GM21423 (cell line): ENCODE data around the gene MAP7.
"Not testable (repeated sequence)": the region's sequence is repeated elsewhere in the genome, so short reads cannot be mapped to it uniquely, and the experiment has no call there.

ENCODE experiments used
- ATAC-seq: cut with Tn5 transposase; IDR thresholded peaks from one replicate; pipeline ENCODE4 v1.9.1; 2021; ENCODE audit warnings: mild to moderate bottlenecking, moderate library complexity; ENCODE audit not compliant: unreplicated experiment

MAP7 gene

GRCh38 chr6:136401236-136401635 lies 149.0 kb downstream of the MAP7 start:
- not testable (repeated sequence) for ATAC-seq

- ATAC-seq: no peak
Measured at GRCh38 chr6:136398453-136398852, 151.8 kb downstream of the MAP7 start.

DNA sequence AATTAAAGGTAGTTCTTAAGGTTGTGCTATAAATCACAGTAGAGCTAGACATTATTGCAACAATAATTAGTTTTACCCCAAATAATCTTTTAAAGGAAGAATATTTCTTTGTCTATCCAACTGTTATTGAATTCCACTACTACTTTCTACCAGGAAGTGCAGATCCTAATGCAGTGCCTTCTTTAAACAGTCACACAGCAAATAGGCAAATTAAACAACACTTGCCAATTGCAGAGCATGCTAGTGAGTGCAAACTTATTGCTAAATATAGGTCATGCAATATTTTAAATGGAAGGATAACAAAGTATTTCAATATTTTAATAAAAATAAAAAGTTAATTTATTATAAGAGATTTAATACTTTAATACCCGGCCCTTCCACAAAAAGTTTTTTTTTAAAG lies 153.3 kb downstream of the MAP7 start:
- ATAC-seq: no peak

DNA sequence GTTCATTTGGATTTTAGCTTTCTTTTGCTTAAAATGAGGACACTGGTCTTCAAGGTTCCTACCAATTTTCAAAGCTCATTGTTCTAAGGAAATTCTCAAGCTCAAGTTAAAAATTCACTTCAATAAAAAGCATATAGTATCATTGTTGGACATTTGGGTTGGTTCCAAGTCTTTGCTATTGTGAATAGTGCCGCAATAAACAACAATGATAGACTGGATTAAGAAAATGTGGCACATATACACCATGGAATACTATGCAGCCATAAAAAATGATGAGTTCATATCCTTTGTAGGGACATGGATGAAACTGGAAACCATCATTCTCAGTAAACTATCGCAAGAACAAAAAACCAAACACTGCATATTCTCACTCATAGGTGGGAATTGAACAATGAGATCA lies 159.3 kb downstream of the MAP7 start:
- not testable (repeated sequence) for ATAC-seq

GRCh38 chr6:136387316-136387715 lies 162.9 kb downstream of the MAP7 start:
- no peak for ATAC-seq

DNA sequence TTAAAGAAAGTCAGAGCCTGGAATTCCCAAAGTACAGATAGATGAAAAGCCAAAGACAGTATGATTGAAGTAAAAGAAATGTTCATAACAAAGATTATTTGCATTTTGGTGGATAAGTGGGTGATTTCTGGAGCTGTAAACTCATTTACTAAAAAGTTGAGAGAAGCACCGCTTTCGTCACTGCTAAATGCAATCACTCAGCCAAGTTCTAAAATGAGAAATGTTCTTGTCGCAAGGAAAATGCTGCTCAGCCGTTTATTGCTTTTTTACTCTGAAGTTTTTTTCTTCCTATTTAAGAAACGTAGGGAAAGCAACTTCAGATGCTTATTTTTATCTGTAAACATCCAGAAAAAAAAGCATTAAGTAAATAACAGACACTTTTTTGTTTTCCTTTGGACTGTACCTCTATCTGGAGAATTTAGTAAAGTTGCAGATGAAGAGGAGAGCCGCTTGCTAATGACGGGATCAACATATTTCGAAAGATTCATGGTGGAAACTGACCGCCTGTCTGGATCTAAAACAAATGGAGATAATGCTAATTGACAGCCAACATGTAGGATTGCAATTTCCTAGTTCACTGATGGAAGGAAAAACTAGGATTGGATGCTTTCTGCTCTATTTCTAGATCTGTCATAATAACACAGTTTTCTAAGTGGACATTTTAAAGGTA lies 166.8 kb downstream of the MAP7 start:
- no peak for ATAC-seq

DNA sequence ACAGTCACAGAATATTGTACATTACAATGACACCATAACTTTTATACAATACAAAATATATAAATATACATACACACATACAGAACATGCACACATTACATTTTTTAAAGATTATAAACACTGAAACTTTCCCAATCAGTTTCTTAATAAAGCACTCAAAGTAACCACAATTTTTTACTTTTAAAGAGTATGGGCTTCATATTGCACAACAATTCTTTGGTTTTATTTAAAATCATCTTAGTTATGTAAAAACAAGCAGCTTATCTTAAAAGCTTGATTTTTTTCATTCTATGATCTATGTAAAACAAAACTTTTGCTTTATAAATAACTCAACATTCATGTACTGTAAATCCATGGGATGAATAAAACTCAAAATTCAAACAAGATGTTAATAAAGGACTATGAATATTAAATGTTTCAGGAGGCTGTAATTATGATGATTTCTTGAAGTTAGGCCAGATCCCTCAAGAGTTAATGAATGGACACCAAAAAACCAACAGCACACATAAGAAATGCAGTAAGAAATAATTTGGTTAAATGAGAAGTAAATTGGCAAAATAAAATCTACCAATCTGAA lies 167.5 kb downstream of the MAP7 start:
- no peak for ATAC-seq

DNA sequence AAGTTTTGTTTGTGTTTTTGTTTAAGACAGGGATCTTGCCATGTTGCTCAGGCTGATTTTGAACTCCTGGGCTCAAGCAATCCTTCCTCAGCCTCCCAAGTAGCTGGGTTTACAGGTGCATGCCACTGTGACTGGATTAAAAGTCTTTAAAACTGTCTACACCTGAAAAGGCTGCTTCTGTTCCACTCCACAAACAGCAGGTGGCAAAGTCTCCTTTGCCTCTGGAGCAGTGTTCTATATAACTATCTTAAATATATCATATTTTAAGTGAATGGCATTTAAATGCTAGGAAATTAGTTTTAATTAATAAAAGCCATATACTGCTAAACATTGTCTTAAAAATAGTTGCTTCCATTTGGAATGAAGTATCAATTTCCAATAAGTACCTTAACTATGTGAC lies 171.3 kb downstream of the MAP7 start:
- ATAC-seq: no peak

- not testable (repeated sequence) for ATAC-seq
Measured at GRCh38 chr6:136375836-136376235, 174.4 kb downstream of the MAP7 start.

GRCh38 chr6:136371959-136372358 lies 178.3 kb downstream of the MAP7 start:
- no peak for ATAC-seq

DNA sequence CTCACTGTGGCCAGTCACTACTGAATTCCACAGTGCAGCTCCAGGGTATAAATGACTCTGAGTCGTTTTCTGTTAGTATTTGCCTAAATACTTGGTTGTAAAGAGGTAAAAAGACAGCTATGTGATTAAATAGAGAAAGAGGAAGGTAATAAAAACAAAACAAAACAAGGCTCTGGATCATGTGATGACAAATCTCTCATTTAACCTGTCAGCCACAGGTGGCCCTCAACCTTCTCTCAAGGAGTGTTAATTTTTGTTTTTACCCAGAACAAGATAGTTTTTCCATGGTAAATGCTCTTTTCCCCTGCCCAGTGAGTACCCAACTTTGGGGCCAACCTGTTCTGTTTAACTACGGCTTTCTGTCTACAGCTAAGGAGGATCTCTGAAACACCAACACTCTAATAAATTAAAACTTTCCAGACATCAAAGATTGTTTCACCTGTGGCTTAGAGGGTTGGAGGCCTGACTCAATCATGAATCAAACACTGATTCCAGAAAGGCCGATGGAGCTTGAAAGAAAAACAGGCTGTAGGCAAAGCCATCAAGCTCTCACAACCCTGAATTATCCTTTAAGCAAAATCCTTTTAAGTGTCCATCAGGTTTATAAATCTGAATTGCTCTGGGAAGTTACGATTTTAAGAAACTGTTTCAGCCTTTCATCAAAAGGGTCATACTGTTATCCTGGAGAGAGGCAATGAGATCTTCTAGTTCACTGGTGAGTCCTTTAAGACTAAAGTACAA lies 179.1 kb downstream of the MAP7 start:
- ATAC-seq: no peak

GRCh38 chr6:136365776-136366354 lies 184.4 kb downstream of the MAP7 start:
- no peak for ATAC-seq

GRCh38 chr6:136362421-136363356 lies 187.5 kb downstream of the MAP7 start:
- ATAC-seq: no peak

DNA sequence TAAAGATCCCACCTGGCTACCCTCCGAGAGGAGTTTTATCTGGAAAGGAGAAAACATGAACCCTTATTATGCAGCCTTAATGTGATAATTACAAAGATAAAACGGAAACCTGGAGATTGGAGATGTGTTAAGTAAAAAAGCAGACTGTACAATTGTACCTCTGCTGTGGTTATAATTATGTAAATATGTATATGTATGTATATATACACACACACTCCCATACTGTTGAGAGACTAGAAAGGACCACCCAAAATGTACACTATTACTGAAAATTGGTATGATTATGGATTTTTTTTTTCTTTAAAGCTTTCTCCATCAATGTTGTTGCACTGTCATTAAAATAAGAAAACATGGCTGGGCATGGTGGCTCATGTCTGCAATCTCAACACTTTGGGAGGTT lies 188.4 kb downstream of the MAP7 start:
- no peak for ATAC-seq

GRCh38 chr6:136360783-136361182 lies 189.4 kb downstream of the MAP7 start:
- no peak for ATAC-seq

DNA sequence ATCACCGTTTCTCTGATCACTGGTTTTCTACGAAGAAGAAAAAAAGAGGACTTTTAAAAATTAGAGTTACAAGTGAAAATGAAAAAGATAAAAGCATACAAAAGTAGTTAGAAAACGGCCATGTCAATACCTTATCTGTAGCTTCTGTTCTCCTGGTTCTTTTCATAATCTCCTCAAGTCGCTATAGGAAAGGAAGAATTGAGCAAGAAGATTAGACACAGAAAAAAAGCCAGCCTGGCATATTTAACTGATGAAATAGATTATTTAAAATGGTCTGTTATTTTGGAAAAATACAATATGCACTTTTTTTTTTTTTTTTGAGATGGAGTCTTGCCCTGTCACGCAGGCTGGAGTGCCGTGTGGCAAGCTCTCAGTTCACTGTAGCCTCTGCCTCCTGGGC lies 190.4 kb downstream of the MAP7 start:
- ATAC-seq: no peak

- ATAC-seq: no peak
Measured at GRCh38 chr6:136351518-136352110, 198.6 kb downstream of the MAP7 start.

- no peak for ATAC-seq
Measured at GRCh38 chr6:136350914-136351313, 199.3 kb downstream of the MAP7 start.

DNA sequence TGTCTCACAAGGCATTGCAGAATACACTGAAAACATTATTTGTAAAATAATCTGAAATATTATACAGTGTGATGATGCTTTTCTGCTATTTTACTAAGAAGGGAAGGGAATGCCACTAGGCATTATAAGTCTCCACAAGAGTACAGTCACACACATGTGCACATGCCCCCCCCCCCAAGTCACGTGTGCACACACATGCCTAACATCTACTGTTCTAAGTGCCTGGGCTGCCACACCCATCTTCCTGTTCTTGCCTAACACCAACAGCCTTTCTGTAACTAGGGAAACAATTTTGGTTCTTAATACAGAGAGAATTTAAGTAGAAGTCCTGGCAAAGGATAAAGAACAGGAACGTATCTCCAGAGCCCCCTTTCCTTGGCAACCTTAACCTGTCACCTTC lies 202.4 kb downstream of the MAP7 start:
- no peak for ATAC-seq

GRCh38 chr6:136345145-136345544 lies 205.1 kb downstream of the MAP7 start:
- no peak for ATAC-seq
